Heart right ventricle (tissue), 16 donors: ENCODE results near the gene NFATC1. TPM values are rescaled to one million over a fixed set of nuclear protein-coding genes. Genes with fewer than 3 reads are reported as not detected.

ENCODE experiments used
- ATAC-seq, 8 donors: fragments of 200-7000 bp; cut with Tn5 transposase; one replicate each; pipeline ENCODE4 v1.9.1; 2020; ENCODE audit warnings: mild to moderate bottlenecking in 8 of 8, moderate library complexity in 8 of 8, moderate number of reproducible peaks in 1 of 8
- DNase-seq, 2 donors: peaks; one replicate each; pipeline ENCODE4 v3.0.0-alpha.2; 2020
- H3K27ac ChIP-seq, 10 donors: fragments of 200-600 bp; sonication (generic) in 2 of 10; one replicate each; pipeline versions ENCODE4 v1.5.0 to v1.8.0; 2020 to 2022; ENCODE audit warnings: mild to moderate bottlenecking in 3 of 10
- H3K27me3 ChIP-seq, 7 donors: fragments of 200-600 bp; one replicate each; pipeline ENCODE4 v1.8.0; 2021 to 2022; ENCODE audit warnings: mild to moderate bottlenecking in 2 of 7
- H3K36me3 ChIP-seq, 9 donors: fragments of 200-600 bp; sonication (generic) in 1 of 9; one replicate each; pipeline versions ENCODE4 v1.5.0 to v1.8.0; 2020 to 2022; ENCODE audit warnings: mild to moderate bottlenecking in 2 of 9
- H3K4me1 ChIP-seq, 9 donors: fragments of 200-600 bp; sonication (generic) in 1 of 9; one replicate each; pipeline versions ENCODE4 v1.5.0 to v1.8.0; 2020 to 2022; ENCODE audit warnings: mild to moderate bottlenecking in 4 of 9
- H3K4me3 ChIP-seq, 10 donors: fragments of 200-600 bp; sonication (generic) in 2 of 10; one replicate each; pipeline versions ENCODE4 v1.5.0 to v1.8.0; 2020 to 2022; ENCODE audit warnings: mild to moderate bottlenecking in 7 of 10, moderate library complexity in 2 of 10
- H3K9me3 ChIP-seq, 11 donors: fragments of 200-600 bp in 10 of 11; sonication (generic) in 2 of 11; one replicate each; pipeline versions ENCODE4 v1.5.0 to v1.8.0; 2013 to 2022; ENCODE audit warnings: mild to moderate bottlenecking in 2 of 11, control low read depth in 1 of 11, moderate library complexity in 1 of 11
- WGBS, 2 donors: extraction: QIAGEN DNeasy Blood & Tissue Kit; methylation state at CpG; one replicate each; pipeline ENCODE4 v1.1.7; 2013; ENCODE audit warnings: inconsistent platforms in 1 of 2; 5-methylcytosine and 5-hydroxymethylcytosine counted together
- intact Hi-C, 10 donors: fragments of 100-400 bp; cut with DNase I; formaldehyde crosslinking; loops; one replicate each; pipeline versions ENCODE4 v1.11.1 to v1.14.2; 2022
- polyA plus RNA-seq, 2 donors: library from polyadenylated mRNA; stranded (reverse); fragments of 200-250 nt; gene quantifications; one replicate each; pipeline ENCODE4 v1.2.3, GENCODE V29; 2013
- total RNA-seq, 10 donors: library from RNA; stranded (reverse); fragmentation: NEBNext Ultra II Directional in 3 of 10; extraction: Animal tissue kit (Norgen Biotek cat#: 25700) in 3 of 10; gene quantifications; one replicate each; pipeline versions ENCODE4 v1.2.1 to v1.2.4, GENCODE V29; 2021 to 2023
- TF ChIP-seq, protein P1 (sequence below), 9 donors: fragments of 200-600 bp; sonication (generic) in 2 of 9; IDR thresholded peaks; one replicate each; pipeline versions ENCODE4 v1.5.0 to v1.8.0; 2021 to 2022; ENCODE audit warnings: antibody characterized with exemption in 9 of 9, mild to moderate bottlenecking in 5 of 9, moderate library complexity in 1 of 9
- donor health status: Arrhythmogenic right ventricular cardiomyopathy.
- donor health status: ischemic (EF 13 %, LVEDD 7.1; RV severe dilation, severe dysfunction).
- donor health status: healthy with polysubstance abuse.
- donor health status: DM: no; HTN: yes; CAD: no.
- donor health status: DM: no; HTN: no; CAD: no.
- donor health status: ischemic (EF 25% LVEDD 6.9; RV normal size, moderate dysfunction).
- donor health status: ischemic (EF 25% LVEDD 5.7; RV mildly dilated, moderate dysfunction).
- donor health status: healthy.
- donor health status: DM: yes; HTN: yes; CAD: no.
- donor health status: Ischemic cardiomyopathy.
- donor health status: ischemic (EF 35%, LVEDD 5.7; RV mildly dilated, moderate dysfunction).
- donor health status: nonischemic (EF 11% LVEDD 7.7; RV severe dilation, severe dysfunction).
- donor health status: DM: yes; HTN: yes; CAD: no.
- donor health status: PGD.
- donor health status: ischemic (EF 29% LVEDD 5.4; RV normal size, mild dysfunction).
- donor health status: nonischemic (EF 23%, LVEDD 6.1; RV moderate dilation, normal function).

The NFATC1 gene
- total and polyA plus RNA-seq, 12 donors, result 6.3 to 23.8 (median 18.6) TPM

DNA sequence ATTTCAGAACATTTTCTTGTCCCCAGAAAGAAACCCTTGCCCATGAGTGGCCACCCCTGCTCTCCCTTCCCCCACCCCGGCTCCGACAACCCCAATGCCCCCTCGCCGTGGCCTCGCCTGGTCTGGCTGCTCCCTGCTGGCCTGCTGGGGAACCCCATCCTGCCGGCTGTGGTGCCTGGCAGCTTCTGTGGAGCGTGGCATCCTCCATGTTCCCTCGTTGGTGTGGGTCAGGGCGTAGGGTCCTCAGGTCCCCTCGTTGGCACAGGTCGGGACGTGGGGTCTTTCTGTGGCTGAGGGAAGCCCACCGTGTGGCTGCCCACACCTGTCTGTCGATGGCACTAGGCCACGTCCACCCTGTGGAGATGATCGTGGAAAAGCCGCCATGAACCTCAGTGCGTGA is 61.9 kb downstream of the NFATC1 start:
- Histone ChIP-seq H3K36me3 (peaks cover 0 to 68% (median 6%) of the 10 kb centered on the region in 9 donors), H3K4me1 (peaks cover 17 to 52% (median 43%) of the 10 kb centered on the region in 9 donors), H3K27ac (peak overlapping the region in 8 of 10 donors; percentile 49 to 91 (median 78)), H3K27me3 (no peaks in the 10 kb centered on the region), H3K4me3 (no peak overlapping the region), H3K9me3 (no peaks in the 10 kb centered on the region)
- DNase-seq (no peak), ATAC-seq (no peak)
- TF ChIP-seq, protein P1, sequence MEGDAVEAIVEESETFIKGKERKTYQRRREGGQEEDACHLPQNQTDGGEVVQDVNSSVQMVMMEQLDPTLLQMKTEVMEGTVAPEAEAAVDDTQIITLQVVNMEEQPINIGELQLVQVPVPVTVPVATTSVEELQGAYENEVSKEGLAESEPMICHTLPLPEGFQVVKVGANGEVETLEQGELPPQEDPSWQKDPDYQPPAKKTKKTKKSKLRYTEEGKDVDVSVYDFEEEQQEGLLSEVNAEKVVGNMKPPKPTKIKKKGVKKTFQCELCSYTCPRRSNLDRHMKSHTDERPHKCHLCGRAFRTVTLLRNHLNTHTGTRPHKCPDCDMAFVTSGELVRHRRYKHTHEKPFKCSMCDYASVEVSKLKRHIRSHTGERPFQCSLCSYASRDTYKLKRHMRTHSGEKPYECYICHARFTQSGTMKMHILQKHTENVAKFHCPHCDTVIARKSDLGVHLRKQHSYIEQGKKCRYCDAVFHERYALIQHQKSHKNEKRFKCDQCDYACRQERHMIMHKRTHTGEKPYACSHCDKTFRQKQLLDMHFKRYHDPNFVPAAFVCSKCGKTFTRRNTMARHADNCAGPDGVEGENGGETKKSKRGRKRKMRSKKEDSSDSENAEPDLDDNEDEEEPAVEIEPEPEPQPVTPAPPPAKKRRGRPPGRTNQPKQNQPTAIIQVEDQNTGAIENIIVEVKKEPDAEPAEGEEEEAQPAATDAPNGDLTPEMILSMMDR (IDR thresholded peaks at IDR 0.05), result no peak
- WGBS, 2 donors, result 90 to 94% methylated on average over 18 of the region's 18 CpGs
- intact Hi-C loops, result loop anchor here in 7 of 10 donors (1.0 to 5.0 kb wide), 7 partner anchors 49 to 70 kb away; partner anchors contain the start of gene NFATC1 (in 3 of the 7)

DNA sequence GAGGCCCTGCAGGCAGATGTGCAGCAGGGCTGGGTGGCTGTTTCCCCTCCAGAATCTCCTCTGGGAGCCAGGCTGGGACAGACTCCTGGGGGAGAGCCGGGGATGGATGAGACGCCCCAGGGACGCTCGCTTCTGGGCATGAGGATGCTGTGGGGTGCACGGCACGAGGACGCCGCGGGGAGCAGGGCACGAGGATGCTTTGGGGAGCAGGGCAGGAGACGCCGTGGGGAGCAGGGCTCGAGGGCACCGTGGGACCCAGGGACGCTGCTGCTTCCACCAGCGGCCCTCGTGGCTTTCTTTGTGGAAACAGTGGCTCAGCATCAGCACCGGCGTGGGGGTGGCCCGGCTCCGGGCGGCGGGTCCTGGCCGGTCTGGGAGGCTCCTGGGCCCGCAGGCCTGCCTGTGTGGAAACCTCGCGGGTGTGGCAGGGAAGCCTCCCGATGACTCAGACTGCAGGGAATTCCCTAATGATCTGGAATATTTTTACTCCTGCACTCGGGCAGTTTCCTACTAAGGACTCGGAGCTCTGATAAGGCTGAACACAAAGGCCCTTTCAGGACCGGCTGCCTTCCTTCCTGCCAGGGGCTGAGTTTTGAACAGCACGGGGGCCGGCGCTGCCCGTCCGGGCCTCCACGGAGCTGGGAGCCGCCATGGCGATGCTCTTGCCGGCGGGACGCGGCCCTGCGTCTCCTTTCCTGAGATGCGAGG is 62.6 kb downstream of the NFATC1 start:
- Histone ChIP-seq H3K27ac (peak overlapping the region; percentile 56 to 91 (median 80)), H3K36me3 (peaks cover 0 to 68% (median 9%) of the 10 kb centered on the region in 9 donors), H3K9me3 (no peaks in the 10 kb centered on the region), H3K27me3 (no peaks in the 10 kb centered on the region), H3K4me1 (peaks cover 17 to 50% (median 41%) of the 10 kb centered on the region in 9 donors), H3K4me3 (peak overlapping the region in 7 of 10 donors; percentile 14 to 37 (median 32))
- DNase-seq, result peak; percentile 77 to 80
- intact Hi-C loops, result loop anchor here in 7 of 10 donors (1.0 to 5.0 kb wide), 7 partner anchors 49 to 69 kb away; partner anchors contain the start of gene NFATC1 (in 3 of the 7)
- ATAC-seq, result peak; percentile 75 to 88 (median 84)
- TF ChIP-seq, protein P1 (IDR thresholded peaks at IDR 0.05), result no peak
- 45 to 51% methylated on average over 44 to 45 of the region's 45 CpGs for WGBS, 2 donors

DNA sequence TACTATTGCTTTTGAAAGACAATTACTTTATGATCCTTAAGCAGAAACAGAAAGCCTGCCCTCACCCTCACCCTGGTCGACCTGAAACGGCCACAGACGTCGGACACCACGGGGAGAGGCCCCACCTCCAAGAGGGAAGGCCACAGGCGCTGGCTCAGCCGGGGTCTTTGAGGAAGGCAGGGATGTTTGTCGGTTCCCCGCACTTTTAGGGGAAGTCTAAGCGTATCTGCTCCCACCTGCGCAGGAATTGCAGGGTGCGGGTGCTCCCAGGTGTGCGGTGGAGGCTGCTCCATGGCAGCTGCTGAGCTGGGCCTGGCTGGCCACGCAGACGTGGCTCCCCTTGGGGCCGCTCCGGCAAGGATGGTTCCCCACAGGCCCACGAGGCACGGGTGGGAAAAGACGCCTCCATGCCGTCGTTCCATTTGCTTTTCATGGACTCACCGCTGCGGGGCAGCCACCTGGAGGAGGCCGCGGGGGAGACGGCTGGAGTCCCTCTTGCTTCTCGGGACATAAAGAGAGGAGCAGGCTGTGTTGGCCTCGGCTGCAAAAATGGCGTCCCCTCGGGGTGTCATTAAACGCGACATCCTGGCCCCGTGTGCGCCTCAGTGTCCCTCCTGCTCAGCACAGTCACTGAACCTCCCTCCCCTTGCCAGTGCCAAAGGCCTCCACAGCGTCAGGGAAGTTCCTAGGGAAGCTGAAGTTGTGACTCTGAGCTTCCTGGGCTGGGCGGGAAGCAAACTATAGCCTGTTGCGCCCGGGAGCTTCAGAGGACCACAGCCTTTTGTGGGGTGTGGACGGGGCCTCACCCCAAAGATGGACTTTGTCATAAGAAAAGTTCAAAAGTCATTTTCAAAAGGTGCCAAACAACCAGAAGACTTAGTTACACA is 63.4 kb downstream of the NFATC1 start:
- peak; percentile 33 to 76 (median 60) for ATAC-seq
- intact Hi-C loops, result loop anchor here in 7 of 10 donors (1.0 to 5.0 kb wide), 7 partner anchors 48 to 68 kb away; partner anchors contain the start of gene NFATC1 (in 3 of the 7)
- Histone ChIP-seq H3K9me3 (no peaks in the 10 kb centered on the region), H3K27ac (peak overlapping the region; percentile 56 to 91 (median 80)), H3K36me3 (peaks cover 0 to 69% (median 9%) of the 10 kb centered on the region in 9 donors), H3K4me3 (peak overlapping the region in 7 of 10 donors; percentile 14 to 37 (median 32)), H3K4me1 (peaks cover 13 to 42% (median 35%) of the 10 kb centered on the region in 9 donors), H3K27me3 (no peaks in the 10 kb centered on the region)
- TF ChIP-seq, protein P1 (IDR thresholded peaks at IDR 0.05), result no peak
- WGBS, 2 donors, result 74 to 76% methylated on average over 39 to 40 of the region's 40 CpGs
- DNase-seq, result peak in 1 of 2 donors; percentile 42
